CD4-positive, alpha-beta T cell treated with Interleukin-17A for 4 hours (primary cell): ENCODE measurements around the gene RAB18.
"Not testable (repeated sequence)": the region's sequence is repeated elsewhere in the genome, so short reads cannot be mapped to it uniquely, and the experiment has no call there.

ENCODE experiments used
- DNase-seq: peaks from one replicate; pipeline ENCODE4 v3.0.0-alpha.2; 2020; ENCODE audit warnings: mixed read lengths

Gene RAB18

DNA sequence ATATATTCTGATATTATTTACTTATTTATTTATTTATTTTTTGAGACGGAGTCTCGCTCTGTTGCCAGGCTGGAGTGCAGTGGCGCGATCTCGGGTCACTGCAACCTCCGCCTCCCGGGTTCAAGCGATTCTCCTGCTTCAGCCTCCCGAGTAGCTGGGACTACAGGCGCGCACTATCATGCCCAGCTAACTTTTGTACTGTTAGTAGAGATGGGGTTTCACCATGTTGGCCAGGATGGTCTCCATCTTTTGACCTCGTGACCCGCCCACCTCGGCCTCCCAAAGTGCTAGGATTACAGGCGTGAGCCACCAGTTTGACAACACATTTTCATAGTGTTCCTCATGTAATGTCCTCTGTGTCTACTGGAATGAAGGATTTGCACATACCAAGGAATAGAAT, 1.4 kb downstream of the RAB18 start:
- not testable (repeated sequence) for DNase-seq

DNA sequence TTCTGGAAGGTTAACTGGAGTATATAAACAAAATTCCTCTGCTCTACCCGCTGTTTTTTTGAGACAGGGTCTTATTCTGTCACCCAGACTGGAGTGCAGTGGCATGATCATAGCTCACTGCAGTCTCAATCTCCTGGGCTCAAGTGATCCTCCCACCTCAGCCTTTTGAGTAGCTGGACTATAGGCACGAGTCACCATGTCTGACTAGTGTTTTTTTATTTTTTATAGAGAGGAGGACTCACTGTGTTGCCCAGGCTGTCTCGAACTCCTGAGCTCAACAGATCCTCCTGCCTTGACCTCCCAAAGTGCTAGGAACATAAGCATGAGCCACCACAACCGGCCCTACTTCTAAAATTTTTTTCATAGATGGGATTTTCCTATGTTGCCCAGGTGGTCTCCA, 2.2 kb downstream of the RAB18 start:
- DNase-seq: no peak

DNA sequence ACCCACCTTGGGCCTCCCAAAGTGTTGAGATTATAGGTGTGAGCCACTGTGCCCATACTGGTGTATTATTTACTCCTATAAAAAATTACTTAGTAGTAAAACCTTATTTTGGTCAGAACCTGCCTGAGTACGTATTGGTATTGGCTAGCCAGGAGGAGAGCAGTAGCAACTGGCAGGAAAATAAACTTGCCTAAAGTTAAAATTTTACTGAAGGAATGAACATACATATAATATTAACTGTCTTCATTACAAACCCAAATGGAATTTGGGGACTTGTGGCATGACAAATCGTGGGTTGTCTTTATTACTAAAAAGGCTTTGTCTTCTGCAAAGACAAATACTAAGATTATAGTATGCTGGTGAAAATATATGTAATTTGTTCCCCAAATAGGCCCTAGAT, 8.4 kb downstream of the RAB18 start:
- DNase-seq: no peak

DNA sequence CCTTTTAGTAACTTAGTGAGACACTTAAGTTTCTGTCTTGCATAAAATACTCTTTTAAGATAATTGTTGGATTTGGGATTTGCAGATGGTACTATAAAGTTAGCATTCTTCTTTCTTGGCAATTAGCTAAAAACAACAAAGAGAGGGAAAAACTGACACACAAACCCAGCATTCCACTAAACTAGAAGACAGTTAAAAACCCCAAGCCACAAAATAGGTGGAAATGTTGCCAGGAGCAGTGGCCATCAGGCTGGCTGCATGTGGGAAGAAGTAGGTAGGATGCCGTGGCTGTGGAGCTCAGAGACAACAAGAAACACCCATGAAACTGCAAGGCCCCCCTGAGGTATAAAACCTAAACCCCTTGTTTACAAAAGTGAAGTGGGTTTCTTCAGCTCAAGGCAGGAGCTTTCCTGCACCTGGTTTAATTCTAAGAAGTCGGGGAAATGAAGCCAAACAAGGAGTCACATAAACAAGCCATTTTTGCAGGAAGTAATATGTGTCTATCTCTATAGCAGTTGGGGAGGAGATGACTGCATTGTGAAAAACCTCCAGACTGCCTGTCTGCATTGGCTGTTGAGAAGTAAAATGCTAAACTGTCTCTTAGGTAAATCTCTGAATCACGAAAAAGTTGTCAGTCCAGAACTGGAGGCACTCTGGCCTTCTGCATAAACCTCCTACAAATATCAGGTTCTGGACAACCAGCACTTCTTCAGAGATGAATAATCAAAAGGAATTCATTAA, 9.5 kb downstream of the RAB18 start:
- no peak for DNase-seq

DNA sequence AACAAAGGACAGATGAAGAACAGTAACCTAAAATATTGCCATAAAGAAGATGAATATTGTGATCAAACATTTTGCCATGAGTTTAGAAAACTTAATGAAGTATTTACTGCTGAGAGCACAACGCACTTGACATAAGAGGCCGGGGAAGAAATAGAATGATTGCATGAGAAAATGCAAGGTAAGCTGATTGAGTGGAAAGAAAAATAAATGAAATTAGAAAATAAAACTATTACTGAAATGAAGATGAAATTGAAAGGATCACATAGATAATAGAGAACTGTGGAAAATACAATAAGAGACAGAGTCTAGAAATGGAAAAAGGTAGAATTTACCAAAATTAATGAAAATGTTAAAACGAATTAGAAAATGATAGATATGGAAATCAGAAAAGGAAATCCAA, 10.1 kb downstream of the RAB18 start:
- no peak for DNase-seq

DNA sequence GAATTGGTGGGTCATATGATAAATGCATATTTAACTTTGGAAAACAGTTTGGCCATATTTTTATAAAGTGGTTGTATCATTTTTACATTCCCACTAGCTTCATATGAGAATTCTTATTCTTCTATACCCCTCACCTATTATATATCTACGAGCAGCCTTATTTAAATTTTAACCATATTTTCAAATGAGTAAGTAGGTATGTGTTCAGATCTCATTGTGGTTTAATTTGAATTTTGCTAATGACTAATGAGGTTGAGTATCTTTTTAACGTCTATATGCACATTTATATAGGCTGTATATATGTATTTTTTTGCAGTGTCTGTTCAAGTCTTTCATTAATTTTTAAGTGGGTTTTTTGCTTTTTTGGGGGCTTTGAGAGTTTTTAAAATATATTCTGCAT, 14.2 kb downstream of the RAB18 start:
- DNase-seq: no peak

DNA sequence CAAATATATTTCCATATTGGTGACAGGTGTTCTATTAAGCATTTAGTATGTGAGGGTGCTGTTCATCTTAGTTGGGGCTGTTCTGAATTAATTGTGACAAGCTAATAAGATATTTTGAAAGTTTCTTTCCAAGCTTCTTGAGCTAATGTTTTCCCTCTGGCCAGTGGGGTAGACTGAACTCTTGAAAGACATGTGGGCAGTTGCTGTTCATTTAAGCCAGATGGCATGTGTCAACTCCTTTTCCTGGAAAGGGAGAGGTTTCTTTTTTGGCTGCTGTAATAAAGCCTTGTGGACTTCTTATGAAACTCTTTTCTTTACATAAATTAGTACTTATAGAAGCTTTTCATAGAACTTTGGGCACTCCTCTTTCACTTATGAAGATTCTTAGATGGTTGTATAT, 21.7 kb downstream of the RAB18 start:
- DNase-seq: no peak

DNA sequence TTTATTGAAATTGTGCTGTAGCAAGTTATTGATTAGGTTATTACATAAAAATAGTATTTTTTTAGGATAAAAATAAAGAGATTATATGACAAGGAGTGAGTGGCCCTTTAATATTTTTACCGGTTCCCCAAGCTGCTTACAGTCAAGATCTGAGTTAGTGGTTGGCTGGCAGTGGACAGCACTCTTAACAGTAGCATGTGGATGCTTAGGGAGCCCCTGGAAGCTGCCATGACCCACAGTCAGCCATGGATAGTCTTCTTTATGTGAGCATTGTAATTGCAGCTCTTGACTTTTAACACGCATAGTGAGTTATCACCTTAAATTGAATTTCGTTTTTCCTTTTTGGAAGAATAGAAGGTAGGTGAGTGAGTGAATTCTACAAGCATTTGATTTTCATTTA, 22.1 kb downstream of the RAB18 start:
- no peak for DNase-seq

DNA sequence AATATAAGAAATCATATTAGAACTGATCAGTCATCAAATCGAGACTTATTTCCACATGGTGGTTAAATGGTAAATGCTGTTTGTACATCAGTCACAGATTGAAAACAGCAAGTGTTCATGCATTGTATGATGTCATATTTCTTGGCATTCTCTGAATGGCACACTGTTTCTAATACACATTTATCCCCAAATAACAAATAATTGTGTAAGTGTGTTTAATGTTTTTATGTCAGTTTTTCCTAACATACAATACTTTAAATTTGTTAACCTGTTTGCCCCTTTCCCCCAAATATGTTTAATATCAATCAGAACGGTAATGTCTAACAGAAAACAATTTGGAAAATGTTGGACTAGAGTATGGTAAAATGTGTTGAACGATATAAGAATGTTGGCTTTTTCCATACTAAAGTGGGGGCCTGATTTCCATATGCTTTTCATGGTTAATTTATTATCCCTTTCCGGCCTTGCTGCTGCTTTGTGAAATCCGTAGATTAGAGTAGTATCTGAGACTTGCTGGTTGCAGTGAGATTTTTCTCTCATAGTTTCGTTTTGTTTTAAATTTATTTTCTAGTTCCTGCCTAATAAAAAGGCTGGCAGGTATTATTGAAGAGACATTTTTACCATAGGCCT, 23.7 kb downstream of the RAB18 start:
- no peak for DNase-seq

DNA sequence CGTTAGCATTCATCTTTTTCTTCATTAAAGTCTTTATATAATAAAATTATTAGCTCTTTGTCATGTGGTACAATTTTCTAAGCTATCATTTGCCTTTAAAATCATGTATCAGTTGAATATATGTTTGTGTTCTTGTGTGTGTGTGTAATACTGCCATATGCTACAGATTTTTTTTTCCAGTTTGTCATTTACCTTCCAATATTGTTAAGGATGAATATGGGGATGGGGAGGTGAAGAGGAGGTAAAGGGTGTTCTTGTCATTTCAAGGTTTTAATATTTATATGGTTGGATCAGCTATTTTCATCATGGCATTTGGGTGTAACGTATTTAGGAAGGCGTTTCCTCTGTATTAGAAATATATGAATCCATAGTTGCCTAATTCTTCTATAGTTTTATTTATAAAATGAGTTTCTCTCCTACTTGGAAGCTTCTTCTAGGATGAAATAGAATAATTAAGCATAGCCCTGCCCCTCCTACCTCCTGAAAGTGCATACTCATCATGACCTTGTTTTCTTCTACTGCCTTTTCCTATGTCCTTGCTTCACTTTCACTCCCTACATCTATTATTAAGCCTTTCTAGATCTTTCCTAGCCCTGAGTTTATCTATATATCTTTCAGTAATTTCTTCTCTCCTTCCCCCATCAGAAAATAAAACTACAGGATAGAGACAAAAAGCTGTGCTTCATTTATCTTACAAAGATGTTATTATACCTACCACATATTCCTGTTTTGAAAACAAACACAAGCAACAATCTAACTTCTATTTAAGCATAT, 25.1 kb downstream of the RAB18 start:
- no peak for DNase-seq

DNA sequence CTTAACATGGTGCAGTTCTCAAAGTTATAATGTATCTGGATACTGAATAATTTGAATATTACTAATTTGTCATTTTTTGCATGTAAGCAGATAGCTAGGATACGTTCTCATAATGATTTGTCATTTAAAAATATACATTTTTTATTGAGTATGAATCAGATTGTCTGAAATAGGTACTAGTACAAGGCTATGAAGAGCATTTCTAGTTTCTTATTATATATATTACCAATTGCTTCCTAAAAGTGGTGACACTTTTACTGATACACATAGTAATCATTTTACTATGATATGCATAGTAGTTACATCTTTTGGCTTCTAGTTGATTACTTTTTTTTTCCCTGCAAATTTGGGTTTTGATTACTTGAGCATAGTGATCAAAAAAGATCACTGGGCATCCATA, 26.4 kb downstream of the RAB18 start:
- DNase-seq: no peak

DNA sequence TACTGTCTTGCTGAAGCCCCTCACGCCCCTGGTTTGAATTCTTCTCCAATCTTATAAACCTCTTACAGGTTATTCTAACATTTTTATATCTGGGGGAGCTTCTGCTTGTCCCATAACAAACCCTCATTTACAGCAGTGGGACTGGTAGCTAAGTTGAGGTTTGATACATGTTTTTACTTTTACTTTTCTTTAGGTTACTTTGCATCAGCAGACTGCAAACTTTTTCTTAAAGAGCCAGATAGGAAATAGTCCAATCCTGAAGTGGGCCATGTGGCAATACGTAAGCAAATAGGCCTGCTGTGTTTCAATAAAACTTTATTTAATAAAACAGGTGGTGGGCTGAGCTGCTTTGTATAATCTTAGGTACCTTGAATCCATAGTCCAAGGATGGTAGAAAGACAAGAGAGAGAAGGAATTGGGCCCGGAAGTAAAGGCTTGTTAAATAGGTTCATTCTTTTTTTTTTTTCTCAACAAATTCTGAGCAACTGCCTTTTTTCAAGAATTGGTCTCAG, 27.3 kb downstream of the RAB18 start:
- DNase-seq: no peak

DNA sequence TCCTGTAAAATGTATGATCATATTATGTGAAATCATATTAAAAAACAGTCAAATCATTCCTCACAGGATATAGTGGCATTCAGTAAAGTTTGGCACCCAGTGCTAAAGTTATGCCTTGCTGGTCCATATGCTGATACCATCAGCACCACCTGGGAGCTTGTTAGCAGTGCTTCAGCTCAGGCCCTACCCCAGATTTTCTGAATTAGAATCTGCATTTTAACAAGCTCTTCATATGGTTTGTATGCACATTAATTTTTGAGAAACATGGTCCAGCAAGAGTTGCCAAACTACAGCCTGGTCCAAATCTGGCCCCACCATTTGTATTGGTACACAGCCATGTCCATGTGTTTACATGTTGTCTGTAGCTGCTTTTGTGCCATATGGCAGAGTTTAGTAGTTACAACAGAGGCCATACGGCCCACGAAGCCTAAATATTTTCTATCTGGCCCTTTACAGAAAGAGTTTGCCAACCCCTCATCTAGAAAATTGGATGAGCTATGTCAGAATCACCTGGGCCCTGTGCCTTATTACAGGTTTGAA, 30.1 kb downstream of the RAB18 start:
- no peak for DNase-seq

DNA sequence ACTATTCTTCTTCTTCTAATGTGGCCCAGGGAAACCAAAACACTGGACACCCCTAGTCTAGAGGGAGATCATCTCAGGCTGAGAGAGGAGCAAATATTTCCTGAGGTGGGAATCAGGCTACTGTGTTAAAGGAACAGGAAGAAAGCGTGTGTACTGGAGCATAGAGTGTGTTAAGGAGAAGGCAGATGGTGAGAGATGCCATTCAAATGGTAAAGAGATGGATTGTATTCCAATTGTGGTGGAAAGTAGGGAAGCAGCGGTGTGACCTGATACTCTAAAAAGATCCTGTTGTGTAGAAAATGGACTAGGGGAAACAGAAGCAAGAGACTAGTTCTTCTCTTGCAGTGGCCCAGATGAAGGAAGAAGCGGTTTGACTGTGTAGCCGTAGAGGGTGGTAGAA, 31.2 kb downstream of the RAB18 start:
- DNase-seq: no peak

DNA sequence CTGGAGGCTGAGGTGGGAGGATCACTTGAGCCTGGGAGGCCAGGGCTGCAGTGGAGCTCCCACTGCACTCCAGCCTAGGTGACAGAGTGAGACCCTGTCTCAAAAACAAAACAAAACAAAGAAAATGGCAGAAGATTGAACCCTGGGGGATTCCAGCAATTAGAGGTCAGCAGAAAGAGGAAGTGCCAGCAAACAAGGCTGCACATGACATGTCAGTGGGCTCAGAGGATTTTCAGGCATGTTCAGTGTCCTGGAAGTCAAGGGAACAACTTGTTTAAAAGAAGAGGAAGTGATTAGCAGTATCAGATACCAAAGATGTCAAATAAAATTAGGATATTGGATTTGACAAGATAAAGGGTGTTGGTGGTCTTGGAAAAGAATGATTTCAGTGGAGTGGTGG, 32.3 kb downstream of the RAB18 start:
- no peak for DNase-seq

DNA sequence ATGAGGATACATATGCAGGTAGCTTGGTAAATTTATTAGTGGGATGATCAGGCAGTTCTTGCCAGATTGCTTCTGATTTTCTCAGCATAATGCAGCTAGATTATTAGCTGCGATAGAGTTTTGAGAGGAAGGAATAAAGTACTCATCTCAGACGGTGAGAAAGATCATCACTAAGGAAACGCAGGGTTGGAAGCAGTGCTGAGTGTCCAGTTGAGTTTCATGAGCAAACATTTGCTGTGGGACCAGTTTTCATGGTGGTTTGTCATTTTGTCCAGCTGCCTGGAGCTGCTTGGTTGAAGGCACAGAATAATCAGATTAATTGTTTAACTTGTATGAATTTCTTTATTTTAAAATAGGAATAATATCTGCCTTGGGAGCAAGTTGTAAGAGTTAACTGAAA, 33.1 kb downstream of the RAB18 start:
- no peak for DNase-seq

DNA sequence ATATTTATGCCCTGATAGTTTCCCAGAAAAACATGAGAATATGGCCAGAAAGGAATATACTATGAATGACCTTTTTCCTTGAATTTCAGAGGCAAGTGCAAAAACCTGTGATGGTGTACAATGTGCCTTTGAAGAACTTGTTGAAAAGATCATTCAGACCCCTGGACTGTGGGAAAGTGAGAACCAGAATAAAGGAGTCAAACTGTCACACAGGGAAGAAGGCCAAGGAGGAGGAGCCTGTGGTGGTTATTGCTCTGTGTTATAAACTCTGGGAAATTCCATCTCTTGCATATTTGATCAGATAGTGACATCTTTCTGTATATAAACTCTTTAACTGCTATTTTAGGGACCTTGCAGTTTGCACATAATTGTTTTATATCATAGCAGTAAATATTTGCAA, 33.7 kb downstream of the RAB18 start:
- no peak for DNase-seq

DNA sequence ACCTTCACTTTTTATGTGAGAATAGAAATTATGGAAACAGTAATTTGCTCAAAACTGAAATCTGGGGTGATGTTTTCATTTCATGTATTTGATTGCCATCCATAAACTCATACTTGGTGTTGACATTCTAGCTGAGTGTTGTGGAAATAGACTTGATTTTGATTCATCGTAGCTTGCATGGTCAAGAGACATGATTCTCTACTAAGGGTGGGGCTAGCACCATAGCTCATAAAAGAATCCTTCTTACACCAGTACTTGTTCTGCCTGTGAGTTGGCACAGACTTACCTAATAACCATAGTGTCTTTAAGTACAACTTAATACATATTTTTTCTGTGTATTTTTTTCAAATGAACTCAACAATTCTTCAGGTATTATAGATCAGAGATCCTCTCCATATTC, 36.6 kb downstream of the RAB18 start:
- DNase-seq: no peak

DNA sequence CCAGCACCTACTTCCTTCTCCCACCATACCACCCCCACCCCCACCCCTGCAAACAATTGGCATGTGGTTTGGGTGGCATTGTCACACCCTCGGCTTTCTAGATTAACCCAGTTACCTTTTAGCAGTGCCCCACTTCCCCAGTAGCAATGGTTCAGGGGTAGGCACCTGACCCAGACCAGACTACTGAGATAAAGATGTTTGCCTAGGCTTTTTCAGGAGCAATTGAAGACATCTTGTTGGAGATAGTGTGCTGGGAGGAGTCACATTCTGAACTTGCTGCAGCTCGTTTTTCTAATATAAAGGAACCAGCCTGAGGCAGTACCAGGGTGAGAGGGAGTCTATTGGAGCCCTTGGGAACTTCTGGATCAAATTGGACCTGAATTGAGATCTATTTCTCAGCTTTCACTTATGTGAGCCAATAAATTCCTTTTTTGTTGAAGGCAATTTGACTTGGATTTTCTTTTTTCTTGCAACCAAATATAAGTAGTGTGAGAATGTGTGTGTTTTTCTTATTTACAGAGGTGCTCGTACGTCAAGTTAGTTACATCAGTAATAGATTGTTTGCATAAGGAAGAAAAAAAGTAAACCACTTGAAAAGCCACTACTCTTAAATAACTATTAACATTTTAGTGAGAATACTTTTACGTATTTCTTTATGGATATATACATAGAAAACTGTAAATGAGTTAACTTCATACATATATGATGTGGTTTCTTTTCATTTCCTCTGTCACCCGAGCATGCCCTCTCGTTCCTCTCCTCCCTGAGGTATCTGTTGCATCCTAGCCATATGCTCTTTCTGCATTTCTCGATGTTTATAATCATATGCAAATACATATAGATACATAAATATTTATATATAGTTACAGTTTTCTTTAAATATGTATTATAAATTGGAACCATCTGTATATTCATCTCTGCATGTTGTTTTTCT, 38.0 kb downstream of the RAB18 start:
- DNase-seq: no peak

DNA sequence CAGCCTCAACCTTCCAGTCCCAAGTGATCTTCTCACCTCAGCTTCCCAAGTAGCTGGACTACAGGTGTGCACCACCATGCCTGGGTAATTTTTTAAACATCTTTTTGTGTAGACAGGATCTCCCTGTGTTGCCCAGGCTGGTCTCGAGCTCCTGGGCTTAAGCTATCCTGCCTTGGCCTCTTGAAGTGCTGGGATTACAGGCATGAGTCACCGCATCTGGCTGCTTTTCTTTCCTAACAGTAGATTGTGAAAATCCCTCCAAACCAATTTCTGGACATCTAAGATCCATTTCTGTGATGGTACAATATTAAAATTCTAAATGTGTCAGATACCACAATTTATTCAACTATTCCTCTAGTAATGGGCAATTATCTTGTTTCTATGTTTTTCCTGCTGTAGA, 38.7 kb downstream of the RAB18 start:
- no peak for DNase-seq

DNA sequence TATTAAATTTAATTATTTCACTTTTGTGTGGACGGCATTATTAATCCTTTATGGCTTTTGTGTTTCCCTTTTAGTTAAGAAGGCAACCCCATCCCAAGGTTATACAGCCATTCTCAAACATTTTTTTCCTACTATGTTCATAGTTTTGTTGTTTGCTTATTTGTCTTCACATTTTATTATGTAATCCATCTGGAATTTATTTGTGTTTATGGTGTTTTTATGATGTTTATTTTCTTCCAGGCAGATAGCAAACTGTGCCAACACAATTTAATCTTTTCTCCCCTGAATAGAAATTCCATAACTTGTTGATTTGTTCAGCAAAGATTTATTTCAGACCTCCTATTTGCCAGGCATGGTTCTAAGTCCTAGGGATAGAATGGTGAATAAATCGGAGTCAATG, 42.9 kb downstream of the RAB18 start:
- DNase-seq: no peak

DNA sequence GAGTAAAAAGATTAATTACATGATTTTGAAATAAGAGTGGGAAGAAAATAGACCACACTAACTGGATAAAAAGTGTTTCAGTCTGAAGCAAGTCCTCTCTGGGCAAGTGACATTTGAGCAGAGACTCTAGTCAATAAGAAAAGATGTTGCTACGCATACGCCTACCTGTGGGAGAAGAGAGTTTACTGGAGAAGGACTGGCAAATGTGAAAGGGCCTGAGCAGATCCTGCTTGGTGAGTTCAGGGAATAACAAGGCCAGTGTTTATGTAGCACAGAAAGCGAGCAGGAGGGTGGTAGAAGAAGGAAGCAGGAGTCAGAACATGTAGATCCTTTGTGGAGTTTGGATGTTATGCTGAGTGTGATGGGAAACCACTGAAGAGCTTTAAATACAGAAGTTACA, 43.4 kb downstream of the RAB18 start:
- no peak for DNase-seq

DNA sequence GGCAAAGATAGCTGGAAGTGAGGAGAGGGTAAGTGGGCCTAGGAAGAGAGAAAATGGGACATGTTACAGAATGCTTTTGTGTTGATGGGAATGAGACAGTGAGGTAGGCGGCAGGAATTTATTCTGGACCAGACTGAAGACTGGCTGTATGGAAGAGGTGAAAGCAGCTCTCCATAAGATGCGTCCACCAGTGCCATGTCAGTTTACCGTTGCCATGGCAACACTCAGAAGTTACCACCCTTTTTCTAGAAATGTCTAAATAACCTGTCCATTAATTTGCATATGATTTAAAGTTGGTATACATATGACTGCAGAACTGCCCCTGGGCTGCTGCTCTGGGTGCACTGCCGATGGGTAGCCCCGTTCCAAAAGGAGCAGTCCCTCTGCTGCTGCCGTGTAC, 46.7 kb downstream of the RAB18 start:
- DNase-seq: no peak
